Measurements from ENCODE around the gene LENG8.

LENG8 gene

DNA sequence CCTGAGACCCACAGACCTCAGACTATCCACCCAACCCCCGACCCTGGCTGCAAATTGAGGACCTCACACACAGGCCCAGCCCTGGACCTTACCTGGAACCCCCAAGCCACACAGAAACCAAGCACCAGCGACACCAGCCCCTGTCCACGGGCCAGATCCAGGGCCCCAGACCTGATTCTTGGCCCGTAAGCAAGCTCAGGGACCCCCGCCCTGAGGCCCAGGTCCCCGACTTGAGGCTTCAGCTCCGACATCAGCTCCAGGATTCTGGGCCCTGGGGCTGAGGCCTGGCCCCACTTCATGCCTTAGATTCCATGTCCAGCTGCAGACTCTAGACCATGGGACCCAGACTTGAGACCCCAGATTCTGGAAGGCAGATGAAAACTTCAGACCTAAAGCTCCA, 27.5 kb upstream of the LENG8 start:
- Histone ChIP-seq H3K36me3 (ENCODE audit: insufficient read depth, low read length) (no peaks in the 10 kb centered on the region), H3K79me2 (ENCODE audit: insufficient read depth, low read length) (no peaks in the 10 kb centered on the region), H3K27me3 (ENCODE audit: insufficient read depth, low read length, poor library complexity) (no peaks in the 10 kb centered on the region), H3K4me3 (ENCODE audit: low read depth in 1 of 2, low read length in 2 of 2) (no peak overlapping the region), H2AFZ (ENCODE audit: low read depth, low read length) (no peak overlapping the region), H3K9ac (ENCODE audit: low read depth, low read length) (no peak overlapping the region), H3K27ac (ENCODE audit: low read length) (no peak overlapping the region), H3K4me1 (ENCODE audit: insufficient read depth, low read length) (no peaks in the 10 kb centered on the region), H4K20me1 (ENCODE audit: insufficient read depth, low read length) (peaks cover 3% of the 10 kb centered on the region; the same call in 1 of the 2 replicates), H3K4me2 (ENCODE audit: insufficient read depth, low read length) (no peak overlapping the region), H3K9me3 (ENCODE audit: insufficient read depth, low read length, severe bottlenecking) (no peaks in the 10 kb centered on the region)
- no peak for DNase-seq
- TF ChIP-seq CTCF (IDR thresholded peaks at IDR 0.05; ENCODE audit: borderline replicate concordance, extremely low read depth, low read length, poor library complexity, severe bottlenecking) (no peak), EZH2 (IDR thresholded peaks at IDR 0.05; ENCODE audit: borderline replicate concordance, low read depth, low read length, severe bottlenecking) (no peak)
- ATAC-seq (ENCODE audit: insufficient read depth, low read depth), result no peak

GRCh38 chr19:54422136-54422535, 26.9 kb upstream of the LENG8 start:
- TF ChIP-seq EZH2 (IDR thresholded peaks at IDR 0.05; ENCODE audit: borderline replicate concordance, low read depth, low read length, severe bottlenecking), result no peak
- TF ChIP-seq CTCF (IDR thresholded peaks at IDR 0.05; ENCODE audit: borderline replicate concordance, extremely low read depth, low read length, poor library complexity, severe bottlenecking), result no peak
- no peak overlapping the region for H3K4me2 ChIP-seq (ENCODE audit: insufficient read depth, low read length)
- no peaks in the 10 kb centered on the region for H3K27me3 ChIP-seq (ENCODE audit: insufficient read depth, low read length, poor library complexity)
- H3K9me3 ChIP-seq (ENCODE audit: insufficient read depth, low read length, severe bottlenecking), result no peaks in the 10 kb centered on the region
- no peak overlapping the region for H3K4me3 ChIP-seq (ENCODE audit: low read depth in 1 of 2, low read length in 2 of 2)
- ATAC-seq (ENCODE audit: insufficient read depth, low read depth) (no peak), DNase-seq (no peak)
- no peak overlapping the region for H3K27ac ChIP-seq (ENCODE audit: low read length)
- no peaks in the 10 kb centered on the region for H3K4me1 ChIP-seq (ENCODE audit: insufficient read depth, low read length)
- no peaks in the 10 kb centered on the region for H3K36me3 ChIP-seq (ENCODE audit: insufficient read depth, low read length)
- H3K79me2 ChIP-seq (ENCODE audit: insufficient read depth, low read length), result no peaks in the 10 kb centered on the region
- peaks cover 3% of the 10 kb centered on the region; the same call in 1 of the 2 replicates for H4K20me1 ChIP-seq (ENCODE audit: insufficient read depth, low read length)
- H3K9ac ChIP-seq (ENCODE audit: low read depth, low read length), result no peak overlapping the region
- H2AFZ ChIP-seq (ENCODE audit: low read depth, low read length), result no peak overlapping the region

DNA sequence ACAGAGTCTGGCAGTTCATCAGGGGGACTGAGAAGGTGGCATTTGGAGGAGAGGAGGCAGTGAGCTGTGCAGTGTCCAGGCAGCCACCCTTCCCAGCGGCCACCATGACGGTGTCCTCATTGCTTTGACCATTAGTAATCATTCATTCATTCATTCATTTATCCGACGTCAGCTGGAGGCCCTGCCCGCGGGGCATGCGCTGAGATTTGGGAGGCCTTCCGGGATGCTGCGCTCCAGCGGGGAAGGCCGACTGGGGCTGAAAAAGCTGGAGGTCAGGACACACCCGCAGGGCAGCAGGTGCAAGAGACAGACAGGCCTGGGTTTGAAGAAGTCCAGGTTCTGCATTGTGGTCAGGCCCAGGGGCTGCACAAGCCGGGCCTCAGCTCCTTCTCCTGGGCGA, 24.8 kb upstream of the LENG8 start:
- Histone ChIP-seq H3K27me3 (ENCODE audit: insufficient read depth, low read length, poor library complexity) (no peaks in the 10 kb centered on the region), H3K9me3 (ENCODE audit: insufficient read depth, low read length, severe bottlenecking) (no peaks in the 10 kb centered on the region), H3K36me3 (ENCODE audit: insufficient read depth, low read length) (no peaks in the 10 kb centered on the region), H3K4me3 (ENCODE audit: low read depth in 1 of 2, low read length in 2 of 2) (no peak overlapping the region), H3K27ac (ENCODE audit: low read length) (no peak overlapping the region), H2AFZ (ENCODE audit: low read depth, low read length) (no peak overlapping the region), H3K4me2 (ENCODE audit: insufficient read depth, low read length) (no peak overlapping the region), H4K20me1 (ENCODE audit: insufficient read depth, low read length) (peaks cover 3% of the 10 kb centered on the region; the same call in 1 of the 2 replicates), H3K9ac (ENCODE audit: low read depth, low read length) (no peak overlapping the region), H3K4me1 (ENCODE audit: insufficient read depth, low read length) (no peaks in the 10 kb centered on the region), H3K79me2 (ENCODE audit: insufficient read depth, low read length) (no peaks in the 10 kb centered on the region)
- no peak for ATAC-seq (ENCODE audit: insufficient read depth, low read depth)
- TF ChIP-seq CTCF (IDR thresholded peaks at IDR 0.05; ENCODE audit: borderline replicate concordance, extremely low read depth, low read length, poor library complexity, severe bottlenecking) (no peak), EZH2 (IDR thresholded peaks at IDR 0.05; ENCODE audit: borderline replicate concordance, low read depth, low read length, severe bottlenecking) (no peak)
- DNase-seq, result no peak
